Neural progenitor cell (in vitro differentiated cells): ENCODE results near the gene AZIN2.

Experiments
- CTCF ChIP-seq: fragments of 200-600 bp; sonication (generic); IDR thresholded peaks from 2 replicates; pipeline ENCODE4 v1.5.1; 2017; ENCODE audit warnings: antibody characterized with exemption, mild to moderate bottlenecking
- EZH2 ChIP-seq: fragments of 200-600 bp; sonication (generic); IDR thresholded peaks from 2 replicates; pipeline ENCODE4 v1.6.1; 2017; ENCODE audit warnings: antibody characterized with exemption, mild to moderate bottlenecking, moderate library complexity
- EZH2phosphoT487 ChIP-seq: fragments of 200-600 bp; sonication (generic); IDR thresholded peaks from 2 replicates; pipeline ENCODE4 v1.6.1; 2017; ENCODE audit warnings: antibody characterized with exemption

- TF ChIP-seq EZH2phosphoT487 (no peak), CTCF (no peak), EZH2 (no peak)
Measured at GRCh38 chr1:33094486-33094885, 13.5 kb downstream of the AZIN2 start.
